Hematopoietic multipotent progenitor cell treated with erythropoietin and hydrocortisone succinate and interleukin-3 and kit ligand, for 6 days (in vitro differentiated cells): ENCODE data around the gene STPG3.

Experiments used
- DNase-seq: peaks from one replicate; pipeline ENCODE4 v3.0.0-alpha.2; 2015

Gene STPG3

DNA sequence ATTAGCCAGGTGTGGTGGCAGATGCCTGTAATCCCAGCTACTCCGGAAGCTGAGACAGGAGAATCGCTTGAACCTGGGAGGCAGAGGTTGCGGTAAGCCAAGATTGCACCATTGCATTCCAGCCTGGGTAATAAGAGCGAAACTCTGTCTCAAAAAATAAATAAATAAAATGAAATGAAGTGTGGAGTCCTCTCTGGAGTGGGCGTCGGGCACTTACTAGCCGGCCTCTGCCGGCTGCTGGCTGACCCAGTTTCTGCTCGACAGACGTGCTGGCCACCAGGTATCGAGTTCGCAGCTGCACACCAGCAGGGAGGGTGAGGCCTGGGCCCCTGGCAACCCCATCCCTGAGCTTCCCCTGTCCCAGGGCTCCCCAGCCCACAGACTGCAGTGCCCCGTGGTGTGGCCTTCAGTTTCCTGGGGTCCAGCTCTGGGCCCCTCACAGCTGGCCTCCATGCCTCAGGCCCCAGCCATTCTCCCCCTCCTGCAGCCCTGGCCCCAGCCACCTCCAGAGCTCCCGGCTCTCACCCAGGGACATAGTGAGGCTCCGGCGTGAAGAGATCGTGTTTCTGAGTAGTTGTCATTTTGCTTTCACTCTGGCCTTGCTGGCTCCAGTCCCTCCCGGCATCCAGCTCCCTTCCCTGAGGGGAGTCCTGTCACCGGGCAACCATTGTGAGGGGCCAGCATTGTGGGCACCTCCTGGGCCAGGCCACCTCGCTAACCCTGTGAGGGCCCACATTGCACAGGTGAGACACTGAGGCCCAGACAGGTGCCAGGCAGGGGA, 3.8 kb upstream of the STPG3 start:
- no peak for DNase-seq

DNA sequence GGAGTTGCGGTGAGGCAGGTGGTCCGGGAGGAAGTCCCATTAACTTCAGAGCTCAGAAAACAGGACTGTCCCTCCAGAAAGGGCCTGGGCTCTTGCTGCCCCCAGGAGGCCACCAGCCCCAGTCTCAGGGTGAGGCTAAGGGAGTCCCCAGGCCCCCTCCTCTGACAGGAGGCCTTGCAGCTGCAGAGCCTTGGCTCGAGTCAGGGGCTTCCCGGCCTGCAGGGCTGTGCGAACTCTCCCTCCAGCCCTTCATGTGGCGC, 3.2 kb upstream of the STPG3 start:
- DNase-seq = no peak

DNA sequence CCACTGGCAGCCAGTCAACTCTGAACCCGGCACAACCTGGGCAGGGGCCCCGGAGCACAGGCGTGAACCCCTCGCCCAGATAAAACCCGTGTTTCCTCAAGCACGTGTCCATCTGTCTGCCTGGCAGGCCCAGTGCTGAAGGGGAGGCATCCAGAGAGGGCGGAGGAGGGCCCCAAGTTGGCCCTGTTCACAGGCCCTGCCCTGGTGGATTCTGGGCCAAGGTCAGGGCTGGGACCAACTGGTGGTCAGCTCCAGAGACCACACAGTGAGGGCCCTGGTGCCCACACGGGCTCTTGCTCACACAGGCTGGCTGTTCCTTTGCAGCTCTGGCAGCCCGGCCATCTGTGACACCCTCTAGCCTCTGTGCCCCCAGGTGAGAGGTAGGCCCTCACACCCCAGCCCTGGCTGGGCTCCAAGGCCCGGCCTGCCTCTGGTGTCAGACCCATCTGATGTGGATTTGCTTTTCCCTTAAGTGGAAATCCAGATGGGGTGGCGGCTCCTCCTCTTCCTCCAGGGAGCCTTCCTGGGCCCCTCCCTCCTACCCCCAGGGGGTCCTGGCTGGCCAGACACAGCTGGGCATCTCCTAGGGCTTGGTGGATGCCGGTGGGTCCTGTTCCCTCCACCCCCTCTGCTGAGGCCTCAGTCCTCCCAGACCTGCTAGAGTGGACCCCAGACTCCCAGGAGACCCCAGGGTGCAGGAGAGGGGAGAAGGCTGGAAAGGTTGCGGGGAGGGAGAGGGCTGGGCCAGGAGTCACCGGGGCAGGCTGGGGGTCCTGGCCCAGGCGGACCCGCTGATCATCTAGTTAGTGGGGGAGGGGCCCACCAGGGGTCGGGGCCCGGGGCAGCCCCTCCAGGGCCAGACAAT, 525 bp upstream of the STPG3 start:
- DNase-seq = no peak

DNA sequence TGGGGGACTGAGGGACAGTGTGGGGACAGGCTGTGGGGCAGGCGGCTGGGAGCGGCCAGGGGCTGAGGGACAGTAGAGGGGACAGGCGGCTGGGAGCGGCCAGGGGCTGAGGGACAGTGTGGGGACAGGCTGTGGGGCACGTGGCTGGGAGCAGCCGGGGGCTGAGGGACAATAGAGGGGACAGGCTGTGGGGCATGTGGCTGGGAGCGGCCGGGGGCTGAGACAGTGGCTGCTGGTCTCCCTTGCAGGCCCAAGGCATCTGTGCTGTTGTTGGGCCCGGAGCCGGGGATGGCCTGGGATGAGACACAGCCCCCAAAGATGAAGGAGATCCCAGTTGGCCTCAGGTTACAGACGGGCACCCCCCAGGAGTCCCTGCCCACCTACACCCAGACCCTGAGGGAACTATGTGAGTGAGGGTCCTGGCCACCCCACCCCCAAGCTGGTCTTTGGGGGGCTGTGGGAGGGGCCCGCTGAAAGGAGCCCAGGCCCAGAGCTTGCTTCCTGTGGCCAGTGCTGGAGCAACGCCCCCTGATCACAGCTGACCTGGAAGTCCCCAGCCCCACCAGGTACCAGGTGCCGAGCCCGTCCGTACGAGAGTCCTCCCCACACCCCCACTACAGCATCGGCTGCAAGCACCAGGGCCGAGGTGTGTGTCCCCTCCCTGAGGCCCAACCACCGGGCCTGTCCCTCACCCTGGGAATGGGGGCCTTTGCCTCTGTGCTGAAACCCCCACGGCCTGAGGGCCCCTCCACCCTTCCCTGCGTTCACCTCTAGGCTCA, 593 bp downstream of the STPG3 start:
- no peak for DNase-seq

DNA sequence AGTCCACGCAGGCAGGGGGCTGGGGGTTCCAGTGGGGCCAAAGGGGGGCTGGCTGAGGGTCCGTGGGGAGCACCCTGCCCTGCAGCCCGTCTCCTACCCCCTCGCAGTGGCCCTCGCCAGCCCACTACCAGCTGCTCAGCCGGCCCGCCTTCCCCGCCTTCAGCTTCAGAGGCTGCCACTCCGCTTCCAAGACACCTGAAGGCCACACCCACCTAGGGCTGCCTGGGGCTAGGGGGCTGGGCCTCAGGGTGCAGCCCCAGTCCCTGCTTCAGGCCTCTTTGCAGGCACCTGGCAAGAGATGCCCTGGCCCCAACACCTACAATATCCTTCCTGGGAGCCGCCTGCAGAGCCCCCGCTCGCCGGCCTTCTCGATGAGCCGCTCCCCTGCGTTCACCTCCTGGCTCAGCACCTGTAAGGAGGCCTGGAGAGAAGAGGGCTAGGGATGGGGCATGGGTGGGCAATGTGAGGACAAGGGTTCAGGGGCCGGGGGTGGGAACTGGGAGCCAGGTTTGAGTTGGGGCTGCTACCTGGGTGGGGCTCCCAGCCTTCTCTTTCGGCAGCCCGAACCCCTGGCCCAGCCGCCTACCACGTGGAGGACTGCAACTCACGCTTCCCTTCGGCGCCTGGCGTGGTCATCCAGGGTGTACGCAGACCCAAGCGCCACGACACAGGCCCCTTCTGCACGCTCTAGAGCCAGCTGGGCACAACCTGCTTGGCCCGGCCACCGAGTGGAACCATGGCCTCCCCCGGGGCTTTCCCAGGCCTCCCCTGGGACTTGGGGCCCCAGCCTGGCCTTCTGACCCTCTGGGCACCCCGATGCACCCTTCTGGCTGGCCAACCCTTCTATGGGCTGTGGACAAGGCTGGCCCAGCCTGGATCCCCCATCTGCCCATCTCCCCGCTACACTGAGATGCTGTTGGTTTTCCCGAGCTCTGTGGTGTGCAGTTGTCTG, 1.7 kb downstream of the STPG3 start:
- DNase-seq = no peak

DNA sequence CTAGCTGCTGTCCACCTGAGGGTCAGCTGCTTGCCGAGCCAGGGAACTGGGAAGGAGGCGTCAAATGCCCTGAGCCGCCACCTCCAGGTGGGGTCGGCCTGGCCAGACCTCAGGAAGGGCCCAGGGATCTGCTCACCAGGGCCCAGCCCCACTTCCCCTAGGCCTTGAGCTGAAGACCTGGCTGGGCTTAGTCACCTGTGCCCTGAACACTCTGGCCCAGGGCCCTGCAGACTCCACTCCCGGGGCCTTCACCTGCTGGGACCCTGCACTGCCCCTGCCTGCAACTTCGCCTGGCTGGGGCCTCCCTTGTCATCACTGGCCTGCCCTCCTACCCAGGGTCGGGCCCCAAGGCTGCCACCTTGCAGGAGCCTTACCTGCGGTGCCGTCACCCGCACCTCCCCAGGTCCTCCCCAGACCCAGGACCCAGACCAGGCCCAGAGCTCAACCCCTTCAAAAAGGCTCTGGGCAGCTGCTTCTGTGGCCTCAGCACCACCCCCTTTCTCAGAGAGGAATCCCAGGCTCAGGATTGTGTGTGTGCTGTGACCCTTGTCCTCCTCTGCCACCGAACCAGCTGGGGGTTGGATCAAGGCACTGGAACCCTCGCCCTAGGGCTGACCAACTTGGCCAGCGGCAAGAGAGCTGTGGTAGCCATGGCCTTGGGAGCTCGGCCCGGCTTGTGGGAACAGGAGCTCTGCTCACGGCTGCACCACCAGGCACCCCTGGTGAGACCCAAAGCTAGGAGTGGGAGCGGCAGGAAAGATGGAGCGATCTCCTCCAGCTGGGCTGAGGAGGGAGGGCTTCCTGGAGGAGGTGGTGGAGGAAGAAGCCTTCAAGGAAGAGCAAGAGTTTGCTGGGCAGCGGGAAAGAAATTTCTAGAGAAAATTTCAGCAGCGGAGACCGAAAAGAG, 2.9 kb downstream of the STPG3 start:
- DNase-seq = no peak

DNA sequence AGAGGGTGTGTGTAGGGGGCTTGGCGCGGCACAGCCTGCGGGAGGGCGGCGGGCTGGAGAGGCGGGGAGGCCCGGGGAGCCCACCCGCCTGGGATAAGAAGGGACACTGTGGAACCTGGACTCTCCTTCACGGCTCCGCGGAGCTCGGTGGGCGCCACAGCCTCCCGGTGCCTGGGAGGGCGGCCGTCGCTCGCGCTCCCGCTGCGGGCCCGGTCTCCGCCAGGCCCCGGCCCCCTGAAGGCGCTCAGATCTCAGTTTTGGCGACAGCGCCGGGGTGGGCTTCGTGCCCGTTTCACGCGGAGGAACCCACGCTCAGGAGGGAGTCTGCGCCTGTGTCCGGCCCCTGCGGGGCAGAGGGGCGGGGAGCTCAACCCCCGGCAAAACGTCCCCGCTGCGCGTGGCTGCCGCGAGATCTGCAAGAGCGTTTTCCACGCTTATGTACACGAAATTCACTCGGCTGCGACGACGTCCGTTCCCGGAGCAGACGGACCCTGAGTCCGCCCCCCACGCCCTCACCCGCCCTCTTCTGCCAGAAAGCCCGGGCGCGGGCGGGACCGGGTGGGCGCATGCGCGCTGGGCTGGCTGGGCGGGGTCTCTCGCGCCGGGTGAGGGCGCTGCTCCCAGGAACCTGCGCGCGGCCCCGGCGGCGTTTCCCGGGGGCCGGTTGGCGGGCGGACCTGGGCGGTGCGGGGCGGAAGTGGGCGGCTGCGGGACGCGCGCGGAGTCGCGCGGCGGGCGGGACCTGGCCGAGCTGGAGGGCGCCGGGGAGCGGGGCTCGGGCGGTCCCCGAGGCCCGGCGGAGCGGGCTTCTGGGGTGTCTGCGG, 3.8 kb downstream of the STPG3 start, which contains the start of gene NELFB:
TSS of gene NELFB (plus strand) at position 704 of the 824 bp plus-strand sequence.
- DNase-seq = peak; percentile 92

DNA sequence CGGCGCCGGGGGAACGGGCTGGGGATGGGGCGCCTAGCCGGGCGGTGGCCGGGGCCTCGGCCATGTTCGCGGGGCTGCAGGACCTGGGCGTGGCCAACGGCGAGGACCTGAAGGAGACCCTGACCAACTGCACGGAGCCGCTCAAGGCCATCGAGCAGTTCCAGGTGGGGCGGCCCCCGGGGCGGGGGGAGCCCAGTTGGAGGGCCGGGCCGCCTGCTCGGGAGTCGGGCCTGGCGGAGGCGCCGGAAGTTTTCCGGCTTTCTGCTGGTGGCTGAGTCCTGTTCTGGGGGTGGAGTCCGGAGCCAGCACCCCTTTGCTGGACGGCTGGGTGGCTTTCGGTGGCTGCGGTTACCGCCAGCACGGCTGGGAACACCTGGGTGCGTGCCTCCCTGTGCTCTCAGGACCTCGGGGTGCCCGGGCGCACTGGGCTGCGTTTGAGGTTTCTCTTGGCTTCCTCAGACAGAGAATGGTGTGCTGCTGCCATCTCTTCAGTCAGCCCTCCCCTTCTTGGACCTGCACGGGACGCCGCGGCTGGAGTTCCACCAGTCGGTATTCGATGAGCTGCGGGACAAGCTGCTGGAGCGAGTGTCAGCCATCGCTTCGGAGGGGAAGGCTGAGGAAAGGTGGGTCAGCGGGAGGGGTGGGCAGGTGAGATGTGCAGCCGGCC, 4.5 kb downstream of the STPG3 start:
- DNase-seq = peak; percentile 56

DNA sequence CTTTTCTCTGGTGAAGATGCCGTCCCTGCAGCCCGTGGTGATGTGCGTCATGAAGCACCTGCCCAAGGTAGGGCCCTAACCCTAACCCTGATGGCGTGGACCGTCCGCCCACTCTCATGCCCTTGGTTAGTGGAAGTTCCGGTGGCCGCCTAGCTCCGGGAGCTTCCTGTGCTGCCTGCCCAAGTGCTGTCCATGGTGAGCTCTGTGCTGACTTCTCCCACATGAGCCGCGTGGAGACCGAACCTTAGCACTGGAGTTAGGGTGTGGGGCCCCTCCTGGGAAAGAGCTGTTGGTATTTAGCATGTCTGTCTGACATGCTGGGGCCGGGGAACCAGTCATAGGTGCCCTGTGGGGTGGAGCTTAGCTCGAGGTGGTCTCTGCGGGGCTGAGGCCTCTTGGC, 5.3 kb downstream of the STPG3 start:
- DNase-seq = no peak

DNA sequence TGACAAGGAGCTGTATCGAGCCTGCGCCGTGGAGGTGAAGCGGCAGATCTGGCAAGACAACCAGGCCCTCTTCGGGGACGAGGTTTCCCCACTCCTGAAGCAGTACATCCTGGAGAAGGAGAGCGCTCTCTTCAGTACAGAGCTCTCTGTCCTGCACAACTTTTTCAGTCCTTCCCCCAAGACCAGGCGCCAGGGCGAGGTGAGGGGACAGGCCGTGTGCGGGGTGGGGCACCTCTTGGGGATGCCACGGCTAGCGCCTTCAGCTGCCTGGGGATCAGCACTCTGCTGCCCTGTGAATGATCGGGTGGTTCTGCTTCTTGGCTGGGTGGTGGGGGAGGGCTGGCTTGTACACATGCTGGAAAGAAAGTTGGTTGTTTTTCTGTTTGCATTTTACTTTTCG, 5.8 kb downstream of the STPG3 start:
- DNase-seq = peak; percentile 61

DNA sequence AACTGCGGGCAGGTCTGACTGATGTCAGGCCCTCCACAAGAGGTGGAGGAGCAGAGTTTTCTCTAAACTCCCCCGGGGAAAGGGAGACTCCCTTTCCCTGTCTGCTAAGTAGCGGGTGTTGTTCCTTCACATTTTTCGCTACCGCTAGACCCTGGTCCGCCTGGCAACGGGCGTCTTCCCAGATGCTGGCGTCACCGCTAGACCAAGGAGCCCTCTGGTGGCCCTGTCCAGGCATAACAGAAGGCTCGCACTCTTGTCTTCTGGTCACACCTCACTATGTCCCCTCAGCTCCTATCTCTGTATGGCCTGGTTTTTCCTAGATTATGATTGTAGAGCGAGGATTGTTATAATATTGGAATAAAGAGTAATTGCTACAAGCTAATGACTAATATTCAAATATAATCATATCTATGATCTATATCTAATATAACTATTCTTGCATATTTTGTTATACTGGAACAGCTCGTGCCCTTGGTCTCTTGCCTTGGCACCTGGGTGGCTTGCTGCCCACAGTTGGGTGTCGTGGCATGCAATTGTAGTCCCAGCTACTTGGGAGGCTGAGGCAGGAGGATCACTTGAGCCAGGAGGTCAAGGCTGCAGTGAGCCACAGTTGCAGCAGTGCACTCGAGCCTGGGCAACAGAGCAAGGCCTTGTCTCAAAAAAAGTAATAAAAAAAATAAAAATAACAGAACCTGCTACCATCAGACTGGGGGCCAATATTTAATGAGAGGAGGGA, 11.3 kb downstream of the STPG3 start:
- DNase-seq = peak; percentile 29

DNA sequence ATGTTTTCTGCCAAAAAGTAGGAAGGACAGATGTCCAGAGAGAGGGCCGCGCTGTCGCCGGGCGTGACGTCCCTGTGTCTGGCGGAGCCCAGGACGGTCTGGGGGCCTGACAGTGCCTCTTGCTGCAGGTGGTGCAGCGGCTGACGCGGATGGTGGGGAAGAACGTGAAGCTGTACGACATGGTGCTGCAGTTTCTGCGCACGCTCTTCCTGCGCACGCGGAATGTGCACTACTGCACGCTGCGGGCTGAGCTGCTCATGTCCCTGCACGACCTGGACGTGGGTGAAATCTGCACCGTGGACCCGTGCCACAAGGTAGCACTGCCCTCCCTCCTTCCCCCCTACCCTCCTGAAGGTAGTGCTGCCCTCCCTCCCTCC, 11.8 kb downstream of the STPG3 start:
- DNase-seq = no peak

DNA sequence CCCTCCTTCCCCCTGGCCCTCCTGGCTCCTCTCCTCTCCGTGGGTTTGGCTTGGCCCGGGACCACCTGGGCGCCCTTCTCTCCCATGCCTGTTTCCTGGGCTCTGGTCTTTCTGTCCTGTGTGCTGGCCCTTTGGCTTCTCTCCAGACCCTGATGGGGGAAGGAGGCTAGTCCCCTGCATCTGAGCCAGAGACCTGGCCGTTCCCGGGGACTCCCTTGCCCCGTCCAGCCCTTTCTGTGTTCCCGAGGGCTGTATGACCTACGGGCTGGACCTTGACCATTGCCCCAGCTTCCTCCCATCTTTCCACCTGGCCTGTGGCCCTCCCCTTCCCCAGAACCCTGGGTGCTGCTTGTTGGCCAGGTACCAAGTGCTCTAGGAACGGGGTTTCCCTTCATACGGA, 12.4 kb downstream of the STPG3 start:
- DNase-seq = no peak

DNA sequence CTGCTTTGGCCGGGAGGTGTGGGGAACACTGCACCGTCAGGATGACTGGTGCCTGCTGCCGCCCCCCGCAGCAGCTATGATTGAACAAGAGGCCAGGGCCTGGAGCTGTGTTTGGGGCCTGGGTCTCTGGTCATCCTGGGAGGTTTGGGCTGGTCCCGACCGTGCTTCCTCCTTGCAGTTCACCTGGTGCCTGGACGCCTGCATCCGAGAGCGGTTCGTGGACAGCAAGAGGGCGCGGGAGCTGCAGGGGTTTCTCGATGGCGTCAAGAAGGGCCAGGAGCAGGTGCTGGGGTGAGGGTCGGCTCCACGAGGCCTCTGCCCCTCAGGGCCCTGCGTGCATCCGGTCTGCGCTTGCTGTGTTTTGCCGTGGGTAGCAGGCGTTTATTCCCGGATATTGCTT, 13.0 kb downstream of the STPG3 start:
- no peak for DNase-seq

DNA sequence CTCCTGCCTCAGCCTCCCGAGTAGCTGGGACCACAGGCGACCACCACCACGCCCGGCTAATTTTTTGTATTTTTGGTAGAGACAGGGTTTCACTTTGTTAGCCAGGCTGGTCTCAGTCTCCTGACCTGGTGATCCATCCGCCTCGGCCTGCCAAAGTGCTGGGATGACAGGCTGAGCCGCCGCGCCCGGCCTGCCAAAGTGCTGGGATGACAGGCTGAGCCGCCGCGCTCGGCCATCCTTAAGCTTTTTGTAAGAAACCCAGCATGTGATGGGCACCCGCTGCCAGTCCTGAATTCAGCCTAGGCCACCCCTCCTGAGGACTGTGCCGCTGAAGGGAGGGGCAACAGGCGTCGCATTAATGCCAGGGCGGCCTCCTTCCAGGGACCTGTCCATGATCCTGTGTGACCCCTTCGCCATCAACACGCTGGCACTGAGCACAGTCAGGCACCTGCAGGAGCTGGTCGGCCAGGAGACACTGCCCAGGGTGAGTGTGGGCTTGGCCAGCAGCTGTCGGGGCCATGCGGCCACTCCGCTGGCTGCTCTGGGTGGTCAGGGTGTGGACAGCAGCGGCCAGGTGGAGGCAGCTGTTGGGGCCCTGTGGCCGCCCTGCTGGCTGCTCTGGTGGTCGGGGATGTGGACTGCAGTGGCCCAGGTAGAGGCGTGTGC, 14.5 kb downstream of the STPG3 start:
- DNase-seq = no peak

DNA sequence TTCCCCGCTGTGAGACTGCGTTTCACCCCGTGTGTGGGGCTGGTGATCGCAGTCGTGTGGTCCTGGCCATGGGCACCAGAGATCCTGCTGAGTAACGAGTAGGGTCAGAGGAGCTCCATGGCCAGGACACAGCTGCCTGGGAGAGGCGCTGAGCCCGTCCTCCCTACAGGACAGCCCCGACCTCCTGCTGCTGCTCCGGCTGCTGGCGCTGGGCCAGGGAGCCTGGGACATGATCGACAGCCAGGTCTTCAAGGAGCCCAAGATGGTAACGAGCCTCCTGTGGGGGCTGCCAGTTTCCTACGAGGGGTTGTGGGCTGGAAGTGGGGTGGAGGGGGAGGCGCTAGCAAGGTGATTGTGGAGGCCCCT, 15.1 kb downstream of the STPG3 start:
- no peak for DNase-seq

DNA sequence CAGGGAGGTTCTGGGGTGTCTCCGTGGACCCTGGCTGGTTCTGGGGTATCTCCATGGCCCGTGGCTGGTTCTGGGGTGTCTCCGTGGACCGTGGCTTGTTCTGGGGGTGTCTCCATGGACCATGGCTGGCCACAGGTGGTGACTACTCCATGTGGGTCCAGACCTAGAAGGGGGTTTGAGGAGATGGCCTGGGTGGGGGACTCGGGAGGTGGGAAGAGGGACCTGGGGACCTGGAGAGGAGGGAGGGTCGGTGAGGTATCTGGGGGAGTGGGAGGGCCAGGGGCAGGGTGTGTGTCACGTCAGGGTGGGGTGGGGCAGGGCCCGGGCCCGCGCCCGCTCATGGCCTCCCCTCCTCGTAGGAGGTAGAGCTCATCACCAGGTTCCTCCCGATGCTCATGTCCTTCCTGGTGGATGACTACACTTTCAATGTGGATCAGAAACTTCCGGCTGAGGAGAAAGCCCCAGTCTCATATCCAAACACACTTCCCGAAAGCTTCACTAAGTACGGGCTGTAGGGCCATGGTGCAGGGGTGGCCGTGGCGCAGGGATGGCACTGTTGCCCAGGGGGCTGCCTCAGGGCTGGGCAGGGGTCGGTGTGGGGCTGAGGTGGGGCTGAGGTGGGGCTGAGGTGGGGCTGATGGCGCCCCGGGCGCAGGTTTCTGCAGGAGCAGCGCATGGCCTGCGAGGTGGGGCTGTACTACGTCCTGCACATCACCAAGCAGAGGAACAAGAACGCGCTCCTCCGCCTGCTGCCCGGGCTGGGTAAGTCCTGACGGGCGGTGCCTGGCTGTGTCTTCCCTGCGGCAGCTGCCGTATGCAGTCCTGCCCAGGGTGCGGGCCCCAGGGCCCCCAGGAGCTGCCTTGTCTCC, 15.7 kb downstream of the STPG3 start:
- DNase-seq = no peak

DNA sequence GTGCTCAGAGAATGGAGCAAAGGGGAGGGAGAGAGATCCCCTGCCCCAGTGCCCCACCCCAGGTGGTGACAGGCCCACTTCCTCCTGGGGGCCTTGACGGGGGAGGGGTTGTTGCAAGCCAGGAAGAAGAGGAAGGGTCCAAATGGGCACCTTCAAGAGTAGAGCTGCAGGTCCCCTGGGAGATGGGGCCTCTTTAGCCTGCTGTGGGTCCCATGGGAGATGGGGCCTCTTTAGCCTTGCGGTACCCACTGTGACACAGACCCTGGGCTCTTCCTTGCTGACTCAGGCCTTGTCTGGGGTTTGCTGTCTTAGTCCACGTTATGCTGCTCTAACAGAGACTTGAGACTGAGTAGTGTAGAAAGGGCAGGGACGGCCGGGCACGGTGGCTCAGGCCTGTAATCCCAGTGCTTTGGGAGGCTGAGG, 16.9 kb downstream of the STPG3 start:
- DNase-seq = no peak
